Panc1 (cell line): Measurements from ENCODE around the gene TSPAN31. TPM values are rescaled to one million over a fixed set of nuclear protein-coding genes. Genes with fewer than 3 reads are reported as not detected.

ENCODE experiments used
- ATAC-seq: fragments of 200-7000 bp; cut with Tn5 transposase; 2 replicates; pipeline ENCODE4 v1.9.1; 2020; ENCODE audit warnings: mild to moderate bottlenecking, moderate library complexity
- BruUV-seq: library from RNA; stranded (reverse); fragments of 400-500 nt; replicated peaks from 2 replicates; lab custom pipeline; 2021; lab: Mats Ljungman, UMichigan
- CTCF ChIA-PET: fragments of 300-600 bp; sonication (Branson Sonifier 250); formaldehyde crosslinking; loops from one replicate; lab custom pipeline; 2022; ENCODE audit warnings: antibody characterized with exemption; lab: Charles Lee
- POLR2A ChIA-PET: fragments of 300-600 bp; sonication (Branson Sonifier 250); formaldehyde crosslinking; loops from one replicate; lab custom pipeline; 2022; ENCODE audit warnings: antibody characterized with exemption; lab: Charles Lee
- DNase-seq: peaks from one replicate; pipeline ENCODE4 v3.0.0-alpha.2; 2010; ENCODE audit warnings: low read depth, low spot score
- H3K27ac ChIP-seq: 2 replicates; pipeline ENCODE4 v1.5.1; 2011; ENCODE audit warnings: mild to moderate bottlenecking, low read length, inconsistent platforms
- H3K27me3 ChIP-seq: fragments of 200-500 bp; sonication (Bioruptor generic); 2 replicates; pipeline ENCODE4 v1.6.0; 2014; ENCODE audit warnings: low read length, inconsistent platforms; ENCODE audit not compliant: control insufficient read depth, insufficient read depth
- H3K36me3 ChIP-seq: fragments of 200-500 bp; sonication (Bioruptor generic); 2 replicates; pipeline ENCODE4 v1.5.1; 2014; ENCODE audit warnings: inconsistent platforms, mild to moderate bottlenecking, low read length, moderate library complexity; ENCODE audit not compliant: control insufficient read depth, insufficient read depth
- H3K4me1 ChIP-seq: 2 replicates; pipeline ENCODE4 v1.5.1; 2011; ENCODE audit warnings: inconsistent platforms, mild to moderate bottlenecking, low read length, moderate library complexity; ENCODE audit not compliant: control insufficient read depth, insufficient read depth
- H3K4me3 ChIP-seq, 2 experiments: 2 replicates each; pipeline ENCODE4 v1.5.1; 2011 to 2012; ENCODE audit warnings: low read depth in 2 of 2, low read length in 2 of 2, mild to moderate bottlenecking in 2 of 2, inconsistent platforms in 1 of 2, moderate library complexity in 1 of 2
- H3K9me3 ChIP-seq: fragments of 200-500 bp; sonication (Bioruptor generic); 2 replicates; pipeline ENCODE4 v1.5.1; 2014; ENCODE audit warnings: low read depth, mild to moderate bottlenecking, inconsistent platforms, low read length, moderate library complexity; ENCODE audit not compliant: control insufficient read depth, insufficient read depth
- POLR2AphosphoS5 ChIP-seq: IDR thresholded peaks from 2 replicates; pipeline ENCODE4 v1.6.1; 2012; ENCODE audit warnings: mild to moderate bottlenecking, low read depth, low read length, moderate library complexity
- SIN3A ChIP-seq: IDR thresholded peaks from 2 replicates; pipeline ENCODE4 v1.6.1; 2012; ENCODE audit warnings: low read depth, mild to moderate bottlenecking, low read length, moderate library complexity, borderline replicate concordance; ENCODE audit not compliant: insufficient read depth
- TCF7L2 ChIP-seq: IDR thresholded peaks from 2 replicates; pipeline ENCODE4 v1.6.1; 2011; ENCODE audit warnings: mild to moderate bottlenecking, low read depth, low read length, inconsistent platforms
- in situ Hi-C: cut with HindIII; loops from 2 replicates; pipeline ENCODE4 v1.10.0; 2016; ENCODE audit warnings: low sequenced_read_pairs, low pct_unique_long_range_greater_than_20kb
- intact Hi-C: fragments of 100-400 bp; cut with micrococcal nuclease; formaldehyde crosslinking; loops from one replicate; pipeline ENCODE4 v1.10.0; 2022; ENCODE audit not compliant: unreplicated experiment
- total RNA-seq: library from RNA; stranded (reverse); gene quantifications from one replicate; pipeline ENCODE4 v1.2.1, GENCODE V29; 2021; ENCODE audit not compliant: unreplicated experiment
- TF ChIP-seq, protein P1 (sequence below), 2 experiments: IDR thresholded peaks; 2 replicates each; pipeline ENCODE4 v1.6.1; 2011 to 2012; ENCODE audit warnings: low read depth in 2 of 2, control low read depth in 1 of 2, low read length in 1 of 2, mild to moderate bottlenecking in 1 of 2, moderate library complexity in 1 of 2; ENCODE audit not compliant: insufficient read depth in 1 of 2
- TF ChIP-seq, protein P2 (sequence below): fragments of 450-650 bp; IDR thresholded peaks from 2 replicates; pipeline ENCODE4 v1.5.1; 2017; ENCODE audit warnings: mild to moderate bottlenecking

The TSPAN31 gene
- total RNA-seq, 1 experiment from 2014 or later = 17.5 TPM

DNA sequence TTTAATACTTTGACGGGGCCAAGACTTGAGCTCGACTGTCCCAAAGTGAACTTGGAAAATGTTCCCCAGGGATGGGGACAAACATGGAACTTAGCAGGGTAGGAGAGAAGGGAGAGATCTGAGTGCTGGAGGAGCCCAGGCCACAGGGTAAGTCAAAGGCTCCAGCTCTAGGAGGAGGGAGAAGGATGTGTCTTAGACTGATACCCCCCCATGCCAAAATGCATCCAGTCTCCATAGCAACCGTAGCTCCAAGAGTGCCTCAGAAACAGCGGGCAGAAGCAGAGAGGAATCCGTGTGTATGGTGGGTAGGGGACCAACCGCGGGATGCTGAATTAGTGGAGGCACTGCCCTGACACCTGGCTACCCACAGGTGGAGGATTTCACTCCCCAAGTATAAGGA, 5.5 kb upstream of the TSPAN31 start:
- ChIA-PET CTCF (interaction anchor here (3.4 kb wide), 1 partner anchor 13 kb away, joined by 10 read pairs; no protein-coding TSS in a partner anchor), POLR2A (no interaction called here)
- no peak overlapping the region for H3K27ac ChIP-seq
- no TSS peak for BruUV-seq
- no peak for TF ChIP-seq SIN3A
- TF ChIP-seq TCF7L2 = no peak
- DNase-seq (no peak), ATAC-seq (no peak)
- no peaks in the 10 kb centered on the region for H3K9me3 ChIP-seq
- H3K36me3 ChIP-seq = peaks cover 3% of the 10 kb centered on the region; the same call in 1 of the 2 replicates
- peaks cover 14% of the 10 kb centered on the region for H3K4me1 ChIP-seq
- intact Hi-C loops = loop anchor here (5.0 kb wide), 1 partner anchor 157 kb away; no protein-coding TSS in a partner anchor
- no peak overlapping the region for H3K4me3 ChIP-seq
- in situ Hi-C loops = no loop called here
- H3K27me3 ChIP-seq = no peaks in the 10 kb centered on the region; the same call in 1 of the 2 replicates

DNA sequence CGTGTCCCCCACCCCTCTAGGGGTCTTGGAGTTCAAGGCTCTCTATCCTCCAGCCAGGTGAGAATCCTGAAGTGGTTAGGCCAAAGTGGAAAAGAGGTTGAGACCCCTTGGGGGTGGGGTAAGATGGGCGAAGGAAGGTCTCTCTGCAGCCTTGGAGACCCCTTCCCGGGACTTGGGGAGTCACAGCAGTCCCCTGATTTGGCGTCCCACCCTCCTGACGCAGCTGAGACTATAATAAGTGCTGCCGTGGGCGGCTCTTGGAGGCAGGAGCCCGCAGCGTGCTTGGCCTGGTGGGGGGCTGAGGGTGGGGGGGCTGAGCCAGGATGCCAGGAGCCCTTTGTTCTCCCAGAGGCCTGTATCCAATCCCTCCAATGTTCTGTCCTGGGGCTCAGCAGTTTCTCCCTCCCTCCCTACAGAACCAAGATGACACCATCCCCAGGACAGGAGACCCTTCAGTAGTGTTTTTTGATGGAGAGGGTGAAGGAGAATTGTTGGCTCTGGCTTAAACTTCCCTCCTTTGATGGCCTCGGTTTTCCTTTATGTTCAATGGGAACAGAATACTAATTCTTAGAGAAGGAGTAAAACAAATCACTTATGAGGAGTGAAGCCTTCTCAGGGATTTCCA, 4.8 kb upstream of the TSPAN31 start:
- ATAC-seq (no peak), DNase-seq (no peak)
- intact Hi-C loops (loop anchor here (5.0 kb wide), 1 partner anchor 158 kb away; no protein-coding TSS in a partner anchor), in situ Hi-C loops (no loop called here)
- Histone ChIP-seq H3K9me3 (no peaks in the 10 kb centered on the region), H3K27me3 (no peaks in the 10 kb centered on the region; the same call in 1 of the 2 replicates), H3K27ac (no peak overlapping the region), H3K4me1 (peaks cover 14% of the 10 kb centered on the region), H3K36me3 (peaks cover 5% of the 10 kb centered on the region; the same call in 1 of the 2 replicates), H3K4me3 (no peak overlapping the region)
- ChIA-PET CTCF (interaction anchor here (3.4 kb wide), 1 partner anchor 14 kb away, joined by 10 read pairs; no protein-coding TSS in a partner anchor), POLR2A (no interaction called here)
- no TSS peak for BruUV-seq
- no peak for TF ChIP-seq TCF7L2
- TF ChIP-seq, protein P1, sequence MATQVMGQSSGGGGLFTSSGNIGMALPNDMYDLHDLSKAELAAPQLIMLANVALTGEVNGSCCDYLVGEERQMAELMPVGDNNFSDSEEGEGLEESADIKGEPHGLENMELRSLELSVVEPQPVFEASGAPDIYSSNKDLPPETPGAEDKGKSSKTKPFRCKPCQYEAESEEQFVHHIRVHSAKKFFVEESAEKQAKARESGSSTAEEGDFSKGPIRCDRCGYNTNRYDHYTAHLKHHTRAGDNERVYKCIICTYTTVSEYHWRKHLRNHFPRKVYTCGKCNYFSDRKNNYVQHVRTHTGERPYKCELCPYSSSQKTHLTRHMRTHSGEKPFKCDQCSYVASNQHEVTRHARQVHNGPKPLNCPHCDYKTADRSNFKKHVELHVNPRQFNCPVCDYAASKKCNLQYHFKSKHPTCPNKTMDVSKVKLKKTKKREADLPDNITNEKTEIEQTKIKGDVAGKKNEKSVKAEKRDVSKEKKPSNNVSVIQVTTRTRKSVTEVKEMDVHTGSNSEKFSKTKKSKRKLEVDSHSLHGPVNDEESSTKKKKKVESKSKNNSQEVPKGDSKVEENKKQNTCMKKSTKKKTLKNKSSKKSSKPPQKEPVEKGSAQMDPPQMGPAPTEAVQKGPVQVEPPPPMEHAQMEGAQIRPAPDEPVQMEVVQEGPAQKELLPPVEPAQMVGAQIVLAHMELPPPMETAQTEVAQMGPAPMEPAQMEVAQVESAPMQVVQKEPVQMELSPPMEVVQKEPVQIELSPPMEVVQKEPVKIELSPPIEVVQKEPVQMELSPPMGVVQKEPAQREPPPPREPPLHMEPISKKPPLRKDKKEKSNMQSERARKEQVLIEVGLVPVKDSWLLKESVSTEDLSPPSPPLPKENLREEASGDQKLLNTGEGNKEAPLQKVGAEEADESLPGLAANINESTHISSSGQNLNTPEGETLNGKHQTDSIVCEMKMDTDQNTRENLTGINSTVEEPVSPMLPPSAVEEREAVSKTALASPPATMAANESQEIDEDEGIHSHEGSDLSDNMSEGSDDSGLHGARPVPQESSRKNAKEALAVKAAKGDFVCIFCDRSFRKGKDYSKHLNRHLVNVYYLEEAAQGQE (IDR thresholded peaks at IDR 0.05; ENCODE audit: insufficient read depth in 1 of 2, low read depth in 2 of 2, low read length in 1 of 2) = no peak
- TF ChIP-seq, protein P2, sequence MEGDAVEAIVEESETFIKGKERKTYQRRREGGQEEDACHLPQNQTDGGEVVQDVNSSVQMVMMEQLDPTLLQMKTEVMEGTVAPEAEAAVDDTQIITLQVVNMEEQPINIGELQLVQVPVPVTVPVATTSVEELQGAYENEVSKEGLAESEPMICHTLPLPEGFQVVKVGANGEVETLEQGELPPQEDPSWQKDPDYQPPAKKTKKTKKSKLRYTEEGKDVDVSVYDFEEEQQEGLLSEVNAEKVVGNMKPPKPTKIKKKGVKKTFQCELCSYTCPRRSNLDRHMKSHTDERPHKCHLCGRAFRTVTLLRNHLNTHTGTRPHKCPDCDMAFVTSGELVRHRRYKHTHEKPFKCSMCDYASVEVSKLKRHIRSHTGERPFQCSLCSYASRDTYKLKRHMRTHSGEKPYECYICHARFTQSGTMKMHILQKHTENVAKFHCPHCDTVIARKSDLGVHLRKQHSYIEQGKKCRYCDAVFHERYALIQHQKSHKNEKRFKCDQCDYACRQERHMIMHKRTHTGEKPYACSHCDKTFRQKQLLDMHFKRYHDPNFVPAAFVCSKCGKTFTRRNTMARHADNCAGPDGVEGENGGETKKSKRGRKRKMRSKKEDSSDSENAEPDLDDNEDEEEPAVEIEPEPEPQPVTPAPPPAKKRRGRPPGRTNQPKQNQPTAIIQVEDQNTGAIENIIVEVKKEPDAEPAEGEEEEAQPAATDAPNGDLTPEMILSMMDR = no peak
- TF ChIP-seq POLR2AphosphoS5 = no peak
- TF ChIP-seq SIN3A = no peak
